GM19324 (cell line): Measurements from ENCODE around the gene GTSF1L.
A peak's percentile ranks its signal among the peaks of the same experiment; 100 is the strongest.
"Not testable (repeated sequence)": the region's sequence is repeated elsewhere in the genome, so short reads cannot be mapped to it uniquely, and the experiment has no call there.

Experiments
- ATAC-seq: cut with Tn5 transposase; IDR thresholded peaks from one replicate; pipeline ENCODE4 v1.9.1; 2021; ENCODE audit warnings: mild to moderate bottlenecking, moderate library complexity; ENCODE audit not compliant: unreplicated experiment, low FRiP score

The GTSF1L gene

DNA sequence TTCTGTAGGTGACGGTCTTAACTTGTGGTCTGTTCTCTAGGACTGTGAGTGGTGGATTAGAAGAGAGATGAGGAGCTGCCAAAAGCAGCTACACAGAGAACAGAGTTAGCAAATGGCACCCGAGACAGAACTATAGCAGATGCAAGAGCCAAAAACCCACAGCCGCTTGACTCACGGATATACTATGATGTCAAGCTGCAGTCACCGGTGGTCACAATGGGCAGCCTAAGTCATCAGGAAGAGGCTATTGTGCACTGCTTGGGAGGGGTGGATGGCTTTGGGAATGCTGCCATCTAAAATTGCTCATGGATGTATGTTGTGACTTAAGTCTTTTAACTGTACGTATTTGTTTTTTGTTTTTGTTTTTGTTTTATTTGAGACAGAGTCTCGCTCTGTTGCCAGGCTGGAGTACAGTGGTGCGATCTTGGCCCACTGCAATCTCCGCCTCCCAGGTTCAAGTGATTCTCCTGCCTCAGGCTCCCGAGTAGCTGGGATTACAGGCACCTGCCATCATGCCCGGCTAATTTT is at the start of gene GTSF1L:
GTSF1L (minus strand) TSS at position 192 of the 528 bp plus-strand sequence. CDS start 308 bp downstream, outside the sequence.
- ATAC-seq = no peak

DNA sequence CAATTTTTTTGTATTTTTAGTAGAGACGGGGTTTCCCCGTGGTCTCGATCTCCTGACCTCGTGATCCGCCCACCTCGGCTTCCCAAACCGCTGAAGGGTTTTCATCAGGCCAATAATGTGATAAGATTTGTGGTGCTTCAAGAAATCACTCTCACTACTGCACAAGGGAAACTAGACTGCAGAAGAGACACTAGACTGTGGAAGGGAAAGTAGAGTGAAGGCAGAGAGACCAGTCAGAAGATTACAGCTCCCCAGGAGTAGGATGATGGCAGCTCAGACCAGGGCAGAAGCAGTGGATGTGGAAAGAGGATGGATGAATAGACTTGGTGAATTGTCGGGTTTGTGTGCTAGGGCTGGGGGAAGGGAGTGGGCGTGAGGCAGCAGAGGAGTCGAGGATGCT is 48.0 kb upstream of the GTSF1L start:
- ATAC-seq = no peak

DNA sequence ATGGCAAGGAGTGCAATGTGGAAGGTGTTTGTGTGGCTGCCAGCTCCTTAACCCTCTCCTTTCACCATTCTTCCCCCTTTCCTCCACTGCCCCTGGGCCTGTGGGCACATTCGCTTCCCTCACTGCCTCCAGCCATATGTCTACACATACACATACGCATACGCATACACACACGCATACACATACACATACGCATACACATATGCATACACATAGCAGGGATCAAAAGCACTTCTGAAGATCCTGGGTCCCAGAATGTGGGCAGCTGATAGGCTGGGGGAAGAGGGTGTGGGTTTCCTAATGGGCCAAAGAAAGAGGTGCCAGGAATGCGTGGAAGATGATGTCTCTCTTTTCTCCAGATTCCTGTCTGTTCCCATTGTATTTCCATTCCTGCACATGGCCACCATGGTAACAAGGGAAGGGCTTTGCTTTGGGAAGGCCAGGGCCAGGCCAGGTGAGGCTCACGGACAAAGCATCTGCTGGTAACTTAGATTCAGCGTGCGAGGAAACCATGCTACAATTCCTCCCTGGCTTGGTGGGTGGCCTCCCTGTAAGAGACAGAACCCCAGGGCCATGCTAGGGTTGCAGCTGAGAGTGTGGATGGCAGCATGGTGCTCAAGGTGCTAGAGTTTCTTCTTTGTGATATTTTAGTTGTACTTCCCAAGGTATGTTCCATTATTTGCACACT is 44.8 kb upstream of the GTSF1L start:
- no peak for ATAC-seq

DNA sequence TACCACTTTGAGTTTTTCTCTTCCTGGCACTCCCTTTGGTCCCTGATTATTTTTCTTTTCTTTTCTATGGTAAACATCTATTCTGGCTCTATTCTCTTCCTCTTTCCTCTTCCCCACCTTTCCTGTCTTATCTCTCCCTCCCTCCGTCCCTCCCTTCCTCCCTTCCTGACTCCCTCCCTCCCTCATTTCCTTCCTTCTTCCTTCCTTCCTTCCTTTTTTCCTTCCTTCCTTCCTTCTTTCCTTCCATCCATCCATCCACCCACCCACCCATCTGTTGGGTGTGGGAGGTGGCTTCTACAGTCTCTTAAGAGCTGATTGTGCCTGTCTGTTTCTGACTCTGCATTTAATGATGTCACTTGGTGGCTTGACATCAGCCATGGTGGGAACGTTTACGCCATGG is 43.5 kb upstream of the GTSF1L start:
- no peak for ATAC-seq

DNA sequence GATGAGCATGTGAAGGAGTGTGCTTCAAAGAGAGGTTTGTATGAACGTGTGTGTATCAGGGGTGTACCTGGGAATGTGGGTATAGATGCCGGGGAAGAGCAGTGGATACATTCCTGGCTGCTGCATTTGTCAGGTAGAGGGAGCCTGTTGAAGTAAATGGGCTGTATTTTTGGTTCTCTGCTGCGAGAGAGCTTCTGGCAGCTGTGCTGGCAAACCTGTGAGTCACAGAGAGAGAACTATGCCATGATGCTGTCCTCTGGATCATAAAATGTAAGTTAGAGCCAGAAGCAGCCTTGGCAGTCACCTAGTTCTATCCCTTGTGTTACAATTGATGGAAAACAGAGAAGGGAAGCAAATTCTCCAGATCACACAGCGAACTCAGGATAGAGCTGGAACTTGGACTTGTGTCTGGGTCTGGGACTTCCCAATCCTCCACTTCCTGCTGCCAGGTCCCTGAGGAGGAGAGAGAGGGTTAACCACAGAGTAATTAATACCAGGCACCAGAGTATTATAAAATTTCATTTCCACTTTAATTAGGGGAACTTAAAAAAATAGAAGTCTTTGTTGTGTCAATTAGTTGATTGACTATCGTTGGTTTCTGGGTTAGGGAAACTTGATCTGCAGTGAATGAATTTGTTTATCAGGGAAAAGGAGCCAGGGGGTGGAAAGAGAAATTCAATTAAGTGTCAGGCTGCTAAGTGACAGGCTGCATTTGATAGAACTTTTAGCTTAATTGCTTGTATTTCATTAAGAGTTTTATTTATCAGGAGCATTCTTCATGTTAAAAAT is 41.1 kb upstream of the GTSF1L start:
- no peak for ATAC-seq

DNA sequence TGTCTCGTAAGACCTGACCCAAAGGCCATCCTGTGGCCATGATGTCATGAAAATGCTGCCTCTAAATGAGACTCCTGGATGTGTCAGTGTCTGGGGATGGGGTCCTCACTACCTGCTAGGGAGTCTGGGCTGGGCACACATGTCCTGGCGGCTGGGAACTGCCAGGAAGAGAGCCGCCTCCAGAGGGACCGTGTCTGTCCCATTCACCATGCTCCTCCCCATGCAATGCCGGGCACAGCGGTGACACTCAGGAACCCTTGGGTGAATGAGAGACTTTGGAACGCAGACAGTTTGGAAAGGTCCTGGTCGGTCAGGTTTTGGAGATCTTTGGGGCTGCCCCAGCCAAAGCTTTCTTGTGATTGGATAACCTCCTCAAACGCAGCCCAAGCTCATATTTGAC is 40.1 kb upstream of the GTSF1L start:
- ATAC-seq = no peak

DNA sequence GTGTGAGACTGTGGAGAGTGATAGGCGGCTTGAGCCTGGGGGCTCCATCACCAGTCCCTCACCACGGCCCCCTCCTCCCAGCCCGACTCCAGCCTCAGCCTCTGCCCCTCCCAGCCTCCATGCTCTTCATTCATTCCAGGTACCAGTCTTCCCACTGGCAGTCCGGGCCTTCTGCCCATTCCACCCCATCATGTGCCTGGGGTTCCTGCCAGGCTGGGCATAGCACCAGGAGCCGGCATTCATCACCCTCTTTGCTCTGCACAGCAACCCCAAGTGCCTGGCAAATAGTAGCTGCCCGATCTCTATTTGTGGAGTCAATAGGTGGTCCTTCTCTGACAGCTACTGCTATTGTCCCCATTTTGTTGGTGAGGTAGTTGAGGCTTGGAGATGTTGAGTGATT is 39.6 kb upstream of the GTSF1L start:
- no peak for ATAC-seq

DNA sequence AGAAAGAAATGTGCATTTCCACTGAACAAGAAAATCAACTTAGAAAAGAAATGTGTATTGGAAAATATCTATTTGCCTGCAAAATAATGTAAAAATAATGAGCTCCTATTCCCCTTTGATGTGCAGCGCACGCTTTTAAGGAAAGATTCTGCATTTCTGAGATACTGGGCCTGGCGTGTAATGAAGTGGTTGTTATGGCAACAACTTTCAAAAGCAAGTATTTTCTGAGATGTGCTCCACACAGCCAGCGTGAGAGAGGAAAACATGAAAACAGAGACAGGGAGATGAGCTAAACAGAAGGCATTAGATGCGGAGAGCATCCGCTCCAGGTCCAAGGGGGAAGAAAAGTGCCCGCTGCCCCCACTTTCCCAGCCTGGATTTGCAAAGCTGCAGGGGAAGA is 39.1 kb upstream of the GTSF1L start:
- no peak for ATAC-seq

DNA sequence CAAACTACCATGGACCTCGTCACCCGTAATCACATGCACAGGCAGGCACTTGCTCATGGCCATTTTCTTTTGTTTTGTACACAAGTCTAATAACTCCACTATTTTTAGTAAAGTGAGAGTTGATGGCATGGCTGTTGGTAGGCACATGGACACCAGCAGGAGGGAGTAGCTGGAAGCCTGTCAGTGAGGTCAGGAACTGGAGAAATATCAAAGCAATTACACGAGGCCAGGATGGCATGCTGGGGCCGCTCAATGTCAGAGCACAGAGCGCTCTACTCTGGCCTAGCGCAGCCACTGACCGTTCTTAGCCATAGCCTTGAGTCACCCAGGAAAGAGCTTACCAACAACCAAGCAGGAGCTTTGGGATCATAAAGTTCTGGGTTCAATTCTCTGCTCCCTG is 36.1 kb upstream of the GTSF1L start:
- no peak for ATAC-seq

DNA sequence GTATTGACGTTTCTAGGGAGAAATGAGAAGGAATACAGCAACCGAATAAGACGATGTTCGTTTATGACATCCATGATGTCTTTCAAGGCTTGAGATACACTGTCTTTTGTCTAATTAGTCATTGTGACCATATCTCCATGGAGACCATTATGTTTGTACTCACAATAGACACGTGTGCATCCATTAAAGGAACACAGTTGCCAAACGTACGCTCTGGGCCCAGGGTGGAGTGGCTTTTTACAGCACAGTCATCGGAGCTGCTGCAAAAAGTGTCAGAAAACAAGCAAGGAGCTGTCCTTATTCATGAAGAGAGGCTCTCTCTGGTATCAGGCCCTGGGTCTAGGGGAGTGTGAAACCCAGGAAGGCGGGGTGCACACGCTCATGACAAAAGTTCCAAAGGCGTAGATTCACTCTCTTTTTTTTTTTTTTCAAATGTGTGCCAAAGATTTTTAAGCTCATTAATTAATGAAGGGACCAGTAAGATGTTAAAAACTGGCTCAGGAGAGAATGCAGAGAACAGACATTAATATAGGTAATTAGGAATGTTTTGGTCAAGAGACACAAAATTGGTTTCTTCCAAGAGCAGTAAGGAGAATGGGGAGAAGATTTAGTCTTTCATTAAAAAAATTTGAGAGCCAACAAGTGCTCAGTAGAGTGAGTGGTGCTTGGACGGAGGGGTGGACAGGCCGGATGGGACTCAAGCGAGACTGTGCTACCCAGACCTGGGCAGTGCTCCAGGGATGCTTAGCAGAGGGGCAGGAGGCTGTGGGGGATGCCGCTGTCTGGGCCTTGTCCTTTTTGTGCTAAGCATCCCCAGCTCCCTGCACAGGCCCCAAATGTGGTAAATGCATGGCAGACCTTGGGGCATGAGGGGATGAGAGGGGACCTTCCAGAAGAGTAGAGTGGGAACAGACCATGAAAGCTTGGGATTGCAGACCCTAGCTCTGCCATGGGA is 34.9 kb upstream of the GTSF1L start:
- no peak for ATAC-seq

DNA sequence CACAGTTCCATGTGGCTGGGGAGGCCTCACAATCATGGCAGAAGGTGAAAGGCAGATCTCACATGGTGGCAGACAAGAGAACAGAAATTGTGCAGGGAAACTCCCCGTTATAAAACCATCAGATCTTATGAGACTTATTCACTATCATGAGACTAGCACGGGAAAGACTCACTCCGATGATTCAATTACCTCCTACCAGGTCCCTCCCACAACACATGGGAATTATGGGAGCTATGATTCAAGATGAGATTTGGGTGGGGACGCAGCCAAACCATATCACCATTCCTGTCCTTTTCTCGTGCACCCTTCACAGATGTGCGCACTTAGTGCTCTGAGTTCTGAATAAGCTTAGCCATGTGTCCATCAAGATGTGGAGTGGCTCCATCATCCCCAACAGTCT is 31.1 kb upstream of the GTSF1L start:
- not testable (repeated sequence) for ATAC-seq

DNA sequence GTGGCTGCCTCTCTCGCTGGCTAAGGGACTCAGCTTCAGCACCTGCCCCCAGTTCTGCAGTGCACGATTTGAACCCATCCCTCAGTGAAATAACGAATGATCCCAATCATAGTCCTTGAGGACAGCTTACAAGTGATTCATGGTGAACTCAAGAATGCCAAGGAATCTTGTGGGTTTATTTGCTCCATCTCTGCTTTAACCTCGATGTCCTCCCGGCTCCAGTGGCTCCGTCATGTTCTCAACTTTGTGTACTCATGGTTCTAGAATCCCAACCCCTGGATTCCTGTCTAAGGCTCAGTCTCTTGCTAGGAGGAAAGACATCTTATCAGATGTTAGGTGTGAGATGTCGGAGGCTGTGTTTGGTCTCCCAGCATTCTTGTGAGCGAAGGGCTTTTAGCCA is 29.0 kb upstream of the GTSF1L start:
- no peak for ATAC-seq

DNA sequence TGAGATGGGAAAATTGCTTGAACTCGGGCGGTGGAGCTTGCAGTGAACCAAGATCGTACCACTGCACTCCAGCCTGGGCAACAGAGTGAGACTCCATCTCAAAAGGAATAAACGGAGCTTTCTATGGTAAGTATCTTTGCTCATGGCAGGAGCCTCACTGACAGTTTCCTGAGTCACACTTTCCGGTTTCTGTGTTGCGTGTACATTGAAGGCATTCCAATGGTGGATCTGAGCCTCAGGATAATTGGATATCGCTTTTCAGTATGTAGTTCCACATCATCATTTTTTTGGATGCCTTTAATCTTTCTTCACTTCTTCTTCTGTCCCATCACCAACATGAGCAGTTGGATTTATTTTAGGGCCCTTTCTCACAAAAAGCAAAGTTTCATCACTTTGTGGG is 28.6 kb upstream of the GTSF1L start:
- no peak for ATAC-seq

DNA sequence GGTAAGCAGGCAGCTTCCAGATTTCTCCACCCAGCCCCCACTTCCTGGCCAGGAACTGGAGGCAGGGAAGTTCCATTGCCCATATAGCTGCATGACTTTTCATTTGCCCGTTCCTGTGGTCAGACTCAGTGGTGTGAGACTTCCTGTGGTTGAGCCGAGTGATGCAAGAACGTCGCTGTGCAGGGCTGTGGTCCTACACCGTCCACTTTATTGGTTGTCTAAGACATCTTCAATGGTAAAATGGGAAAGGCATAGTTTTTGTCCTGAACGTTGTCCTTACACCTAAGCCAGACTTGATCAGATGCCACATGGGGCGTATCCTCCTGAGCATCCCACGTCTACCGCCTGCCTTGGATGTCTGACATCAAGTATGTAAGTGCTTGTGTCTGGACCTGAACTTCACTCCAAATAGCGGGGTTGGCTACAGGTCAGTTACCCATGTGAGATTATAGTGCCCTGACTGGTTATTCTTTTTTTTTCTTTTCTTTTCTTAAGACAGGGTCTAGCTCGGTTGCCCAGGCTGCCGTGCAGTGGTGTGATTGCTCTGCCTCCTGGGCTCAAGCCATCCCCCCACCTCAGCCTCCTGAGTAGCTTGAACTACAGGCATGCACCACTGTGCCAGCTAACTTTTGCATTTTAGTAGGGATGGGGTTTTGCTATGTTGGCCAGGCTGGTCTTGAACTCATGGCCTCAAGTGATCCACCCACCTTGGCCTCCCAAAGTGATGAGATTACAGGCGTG is 25.9 kb upstream of the GTSF1L start:
- peak; percentile 47 for ATAC-seq

DNA sequence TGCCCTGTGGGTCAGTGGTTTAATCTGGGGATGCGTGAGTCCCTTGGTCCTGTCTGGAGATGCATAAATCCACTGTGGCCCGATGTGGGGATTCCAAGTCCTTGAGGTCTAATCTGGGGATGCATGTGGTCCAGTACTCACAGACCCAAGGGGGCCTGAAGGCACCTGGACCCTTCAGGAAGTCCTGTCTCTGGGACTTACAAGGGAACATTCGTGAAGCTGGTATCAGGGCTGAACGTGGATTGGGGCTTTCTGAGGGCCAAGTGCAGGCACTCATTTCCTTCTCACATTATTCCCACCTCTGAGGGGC is 25.2 kb upstream of the GTSF1L start:
- ATAC-seq = no peak

DNA sequence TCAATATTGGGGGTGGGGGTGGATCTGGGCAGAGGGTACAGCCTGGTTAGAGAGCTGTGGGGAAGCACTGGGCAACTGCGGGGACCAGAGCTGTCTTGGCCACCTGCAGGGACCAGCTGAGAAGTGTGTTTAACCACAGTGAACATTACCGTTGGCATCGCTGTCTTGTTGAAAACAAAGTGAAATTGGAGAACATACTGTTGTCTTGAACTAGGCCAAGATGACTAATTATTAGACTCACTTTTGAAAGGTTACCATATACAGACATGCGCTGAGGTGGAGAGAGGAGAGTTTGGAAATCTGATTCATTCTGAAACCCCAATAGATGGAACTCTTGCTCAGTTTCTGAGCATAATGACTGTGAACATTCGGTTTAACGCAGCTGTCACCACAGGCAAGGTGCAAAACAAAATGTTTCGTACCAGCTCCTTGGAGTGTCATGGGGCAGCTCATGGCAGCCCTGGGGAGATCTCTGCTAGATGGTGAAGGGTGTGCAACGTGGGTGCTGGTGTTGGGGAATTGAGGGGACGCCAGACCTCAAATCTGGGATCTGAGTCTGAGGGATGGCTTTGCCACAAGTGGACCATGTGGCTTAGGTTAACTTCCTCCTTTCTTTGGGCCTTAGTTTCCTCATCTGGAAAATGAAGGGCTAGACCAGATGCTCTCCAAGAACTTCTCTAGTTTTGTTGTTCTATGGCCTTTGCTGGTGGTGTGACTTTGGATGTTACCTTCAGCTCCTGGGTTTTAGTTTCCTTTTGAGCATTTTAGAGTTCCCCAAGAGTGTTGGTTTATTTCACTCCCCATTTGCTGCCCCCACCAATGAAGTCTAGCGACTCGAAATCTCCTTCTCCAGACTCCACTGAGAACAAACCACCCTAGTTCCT is 24.6 kb upstream of the GTSF1L start:
- ATAC-seq = peak; percentile 63

DNA sequence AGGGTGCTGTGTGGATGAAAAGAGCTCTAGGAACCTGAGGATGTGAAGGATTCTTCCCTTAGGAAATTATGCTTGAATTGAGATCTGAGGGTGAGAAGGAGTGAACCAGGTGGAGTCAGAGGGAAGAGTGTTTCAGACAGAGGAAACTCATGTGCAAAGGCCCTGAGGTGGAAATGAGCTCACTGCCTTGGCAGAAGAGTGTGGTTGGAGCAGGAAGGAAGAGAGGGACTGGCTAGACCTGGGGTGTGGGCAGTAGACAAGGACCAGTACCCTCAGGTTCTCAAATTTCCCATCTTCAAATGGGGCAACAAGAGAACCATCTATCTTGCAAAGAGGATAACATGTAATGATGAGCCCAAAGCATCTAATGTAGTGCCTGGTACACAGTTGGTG is 24.0 kb upstream of the GTSF1L start:
- no peak for ATAC-seq

DNA sequence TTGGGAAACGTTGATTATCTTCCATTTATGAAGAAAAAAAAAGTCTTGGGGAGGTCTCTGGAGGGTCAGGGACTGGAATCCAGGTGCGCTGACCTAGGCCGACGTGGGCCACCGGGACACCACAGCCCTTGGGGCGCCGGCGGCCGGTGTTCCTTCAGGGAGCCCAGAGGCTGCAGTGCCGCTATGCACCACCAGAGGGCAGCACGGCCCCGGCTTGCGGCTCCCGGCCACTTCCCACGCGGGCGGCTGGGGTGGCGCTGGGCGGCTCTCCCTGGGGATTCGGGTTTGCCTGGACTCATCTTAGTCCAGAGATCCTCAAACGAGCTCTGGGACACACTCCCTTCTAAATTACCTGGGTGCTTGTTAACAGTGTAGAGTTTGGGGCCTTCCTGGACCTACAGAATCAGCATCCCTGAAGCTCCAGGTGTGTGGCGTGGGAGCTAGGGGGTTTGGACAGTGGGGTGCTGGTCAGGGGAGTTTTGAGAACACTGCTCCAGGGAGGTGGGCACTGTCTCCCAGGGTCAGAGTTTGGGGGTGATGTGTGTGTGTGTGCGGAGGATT is 23.0 kb upstream of the GTSF1L start:
- ATAC-seq = no peak

DNA sequence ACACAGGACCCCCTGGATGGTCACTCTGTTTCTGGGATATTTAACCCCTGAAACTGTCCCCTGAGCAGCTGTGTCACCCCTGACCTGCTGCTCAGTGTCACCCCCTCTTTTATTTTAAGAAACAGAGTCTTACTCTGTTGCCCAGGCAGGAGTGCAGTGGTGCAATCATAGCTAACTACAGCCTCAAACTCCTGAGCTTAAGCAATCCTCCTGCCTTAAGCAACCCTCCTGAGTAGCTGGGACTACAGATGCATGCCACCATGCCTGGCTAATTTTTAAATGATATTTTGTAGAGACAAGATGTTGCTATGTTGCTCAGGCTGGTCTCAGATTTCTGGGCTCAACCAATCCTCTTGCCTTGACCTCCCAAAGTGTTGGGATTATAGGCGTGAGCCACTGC is 21.5 kb upstream of the GTSF1L start:
- ATAC-seq = no peak
